ENCODE measurements around the gene GLB1L. TPM values are rescaled to one million over a fixed set of nuclear protein-coding genes. Genes with fewer than 3 reads are reported as not detected.

GLB1L gene
- total RNA-seq: 4.7 and 14.8 TPM in 2 replicates

DNA sequence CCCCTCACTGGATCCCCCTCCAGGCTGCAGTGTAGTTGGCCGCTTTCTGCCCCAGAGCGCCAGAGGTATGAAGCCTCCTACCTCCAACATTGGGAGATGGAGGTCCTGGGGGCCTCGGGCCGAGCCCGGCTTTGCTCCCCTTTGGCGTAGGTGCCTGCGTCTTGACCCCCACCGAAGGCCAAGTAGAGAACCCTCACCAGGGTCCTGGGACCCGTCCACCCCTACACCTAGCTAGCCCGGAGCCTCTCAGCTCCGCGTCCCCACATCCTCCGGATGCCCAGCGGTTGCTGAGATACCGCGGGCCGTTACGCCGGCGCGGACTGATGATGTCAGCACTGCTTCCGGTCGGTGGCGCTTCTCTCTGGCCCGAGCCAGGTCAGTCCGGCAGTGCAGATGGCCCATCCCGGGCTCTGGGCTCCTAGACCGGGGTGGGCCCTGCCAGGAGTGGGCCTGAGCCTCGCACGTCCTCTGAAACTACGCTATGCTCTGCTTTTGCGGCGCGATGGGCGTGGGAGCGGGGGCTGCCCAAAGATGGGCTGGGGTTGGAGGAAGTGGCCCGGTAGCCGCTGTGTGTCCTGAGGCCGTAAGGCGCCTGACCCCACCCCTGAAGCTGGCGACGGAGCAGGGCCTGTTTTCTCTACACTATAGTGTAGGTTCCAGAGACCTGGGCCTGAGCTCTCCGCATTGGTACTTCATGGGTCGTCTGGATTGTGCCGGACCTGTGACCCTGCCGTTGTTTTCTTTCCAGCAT is at the start of gene GLB1L, which contains the start of gene STK16:
TSS of gene GLB1L (minus strand) at position 297 of the 751 bp plus-strand sequence. CDS start 1,871 bp downstream, outside the sequence.
TSS of gene STK16 (plus strand) at position 332 of the 751 bp plus-strand sequence. CDS start 521 bp downstream, outside the sequence.

GRCh38 chr2:219279151-219279915 is 34.1 kb upstream of the GLB1L start, which contains the start of gene DNAJB2:
TSS of gene DNAJB2 (plus strand) at chr2:219279366. CDS start at chr2:219279834, 468 bp downstream.

DNA sequence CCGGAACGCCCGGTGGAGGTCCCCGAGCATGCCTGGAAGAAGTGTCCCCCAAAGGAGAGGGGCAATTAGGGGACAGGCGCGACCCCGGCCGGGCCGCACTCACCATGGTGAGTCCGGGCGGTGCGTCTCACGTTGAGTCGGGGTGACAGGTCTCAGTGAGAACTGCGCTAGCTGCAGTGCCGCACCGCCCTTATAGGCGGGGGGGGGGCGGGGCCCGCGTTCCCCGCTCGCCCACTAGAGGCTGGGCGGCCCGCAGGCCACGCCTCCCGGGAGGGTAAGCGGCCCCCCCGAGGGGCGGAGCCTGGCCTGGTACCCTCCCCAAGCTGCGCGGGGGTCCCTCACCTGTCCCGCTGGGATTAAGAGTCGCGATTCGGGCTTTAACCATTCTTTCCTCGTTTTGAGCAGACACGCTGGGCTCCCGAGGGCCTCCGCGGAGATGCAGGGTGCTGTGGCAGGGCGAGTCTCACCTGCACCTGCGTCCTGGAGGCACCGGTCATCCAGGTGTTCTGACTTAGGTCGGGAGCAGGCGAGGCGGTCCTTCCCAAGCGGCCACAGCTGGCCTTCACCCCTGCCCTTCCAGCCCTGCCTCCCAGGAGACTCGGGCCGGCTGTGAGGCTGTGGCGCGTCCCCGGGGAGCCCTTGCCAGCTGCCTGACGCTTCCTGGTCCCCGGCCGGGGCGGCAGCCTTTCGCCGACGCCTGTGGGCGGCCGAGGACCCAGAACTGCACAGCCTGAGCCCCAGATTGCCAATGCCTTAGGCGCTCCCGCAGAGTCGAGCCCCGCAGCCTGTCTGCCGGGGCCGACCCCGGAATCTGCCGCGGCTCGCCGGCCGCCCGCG is 8.7 kb upstream of the GLB1L start, which contains the start of gene TUBA4A:
TSS of gene TUBA4A (minus strand) at position 166 of the 837 bp plus-strand sequence. CDS start at position 106, 60 bp downstream.

DNA sequence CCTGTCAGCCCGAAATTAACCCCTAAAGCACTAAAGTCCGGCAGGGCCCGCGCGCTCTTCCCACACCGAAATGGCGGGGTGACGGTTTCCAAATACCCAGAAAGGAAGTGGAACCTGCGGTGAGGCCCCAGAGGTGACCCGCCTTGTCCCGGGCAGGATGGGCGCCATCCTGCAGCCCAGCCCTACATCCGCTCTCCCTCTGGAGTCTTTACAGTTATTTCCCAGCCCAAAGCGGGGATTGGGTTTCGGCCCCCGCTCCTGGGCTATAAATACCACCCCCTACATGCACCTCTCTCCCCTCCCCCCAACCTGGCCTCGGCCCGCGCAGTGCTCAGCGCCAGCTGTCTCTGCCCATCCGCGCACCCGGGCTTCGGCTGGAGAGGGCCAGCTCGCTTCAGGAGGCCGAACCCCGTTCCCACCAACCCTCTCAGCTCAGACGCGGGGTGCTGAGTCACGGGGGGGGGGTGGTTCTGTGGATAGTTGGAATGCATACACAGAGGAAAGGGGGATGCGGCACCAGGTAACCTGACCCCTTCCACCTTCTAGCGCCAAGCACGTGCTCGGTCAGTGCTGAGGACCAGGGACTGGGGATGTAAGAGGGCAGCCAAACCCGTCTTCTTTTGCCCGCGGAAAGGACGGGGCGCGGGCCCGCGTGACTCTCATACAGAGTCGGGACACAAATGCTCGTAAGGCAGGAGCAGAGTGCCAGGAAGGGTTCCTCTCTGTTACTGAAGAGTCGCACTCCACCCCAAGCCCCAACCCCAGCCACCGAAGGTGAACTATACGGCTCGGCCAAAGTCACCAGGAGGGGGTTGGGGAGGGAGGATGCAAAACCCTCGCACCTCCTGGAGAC is 7.9 kb upstream of the GLB1L start, which contains the start of gene TUBA4B:
TSS of gene TUBA4B (plus strand) at position 344 of the 853 bp plus-strand sequence. CDS start at position 509, 165 bp downstream.

DNA sequence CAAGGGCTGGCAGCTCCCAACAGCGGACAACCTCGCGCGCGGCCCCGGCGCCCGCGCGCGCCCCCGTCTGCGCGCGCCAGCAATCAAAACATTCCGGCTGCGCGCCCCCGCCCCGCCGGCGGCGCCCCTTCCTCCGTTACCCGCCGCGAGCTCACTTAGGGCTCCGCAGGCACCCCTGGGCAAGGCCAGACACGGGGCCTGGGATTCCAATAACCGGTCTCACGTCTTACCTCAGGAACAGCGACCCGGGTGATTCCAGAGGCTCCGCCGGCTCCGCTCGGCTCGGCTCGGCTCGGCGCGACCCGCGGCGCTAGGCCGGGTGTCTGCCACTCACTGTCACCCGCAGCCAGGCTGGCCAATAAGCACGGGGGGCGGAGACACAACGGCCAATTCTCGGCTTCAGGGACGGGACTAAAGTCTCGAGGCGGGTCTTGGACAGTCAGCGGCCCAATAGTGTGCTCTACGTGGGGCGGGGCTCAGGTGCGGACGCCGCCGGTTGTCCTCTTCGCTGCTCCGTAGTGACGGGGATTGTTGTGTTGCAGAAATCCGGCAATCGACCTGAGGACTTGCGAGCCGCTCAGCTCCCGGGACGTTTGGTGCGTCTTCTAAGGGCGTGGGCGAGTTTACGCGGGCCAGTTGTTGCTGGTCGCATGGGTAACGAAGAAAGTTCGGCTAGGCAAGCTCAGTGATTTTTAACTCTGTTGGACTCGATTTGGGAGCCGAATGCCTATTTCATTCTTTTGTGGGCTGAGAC is 15.8 kb downstream of the GLB1L start, which contains the start of the genes ANKZF1 and ATG9A:
TSS of gene ANKZF1 (plus strand) at position 502 of the 754 bp plus-strand sequence. CDS start 452 bp downstream, outside the sequence.
TSS of gene ATG9A (minus strand) at position 332 of the 754 bp plus-strand sequence. CDS start 1,612 bp downstream, outside the sequence.

DNA sequence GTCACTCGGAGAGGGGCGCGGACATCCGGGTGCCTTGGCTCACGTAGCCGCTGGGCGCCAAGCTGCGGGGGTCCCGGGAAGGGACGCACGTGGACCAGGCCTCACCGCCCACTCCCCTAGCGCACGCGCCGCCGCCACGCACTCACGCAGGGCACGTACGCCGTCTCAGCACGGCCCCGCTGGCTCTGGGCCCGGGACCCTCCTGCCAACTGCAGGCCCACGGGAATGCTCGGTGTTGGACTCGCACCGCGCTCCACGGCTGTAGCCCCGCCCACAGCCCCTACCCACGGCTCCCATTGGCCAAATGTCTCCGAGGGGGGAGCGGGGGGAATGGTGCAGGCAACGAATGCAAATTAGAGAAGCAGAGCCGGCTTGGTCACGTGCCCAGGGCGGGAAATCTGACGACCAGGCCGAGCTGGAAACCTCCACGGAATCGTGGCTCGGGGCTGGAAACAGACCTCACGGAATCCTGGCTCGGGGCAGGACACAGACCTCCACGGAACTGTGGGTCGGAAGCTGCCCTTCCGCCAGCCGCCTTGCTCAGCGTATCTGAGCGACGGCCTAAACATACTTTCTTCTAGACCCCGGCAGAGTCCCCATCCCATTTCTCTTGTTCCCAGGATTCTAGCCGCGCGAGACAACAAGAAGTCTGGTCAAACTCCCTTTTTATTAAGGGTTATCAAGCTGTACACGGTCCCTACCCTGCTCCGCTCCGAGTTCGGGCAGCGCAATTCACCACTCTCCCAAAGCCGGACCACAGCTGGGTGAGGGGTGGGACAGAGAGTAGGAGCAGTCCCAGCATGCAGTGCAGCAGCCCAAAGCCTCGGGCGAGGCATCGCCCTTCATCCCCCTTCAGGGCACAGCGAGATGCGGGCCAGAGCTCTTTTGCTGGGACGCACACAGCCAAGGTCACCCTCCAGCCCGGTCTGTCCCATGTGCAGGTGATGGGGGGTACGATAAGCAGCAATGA is 26.2 kb downstream of the GLB1L start, which contains the start of gene ABCB6:
TSS of gene ABCB6 (minus strand) at position 227 of the 970 bp plus-strand sequence. CDS start 285 bp downstream, outside the sequence.

DNA sequence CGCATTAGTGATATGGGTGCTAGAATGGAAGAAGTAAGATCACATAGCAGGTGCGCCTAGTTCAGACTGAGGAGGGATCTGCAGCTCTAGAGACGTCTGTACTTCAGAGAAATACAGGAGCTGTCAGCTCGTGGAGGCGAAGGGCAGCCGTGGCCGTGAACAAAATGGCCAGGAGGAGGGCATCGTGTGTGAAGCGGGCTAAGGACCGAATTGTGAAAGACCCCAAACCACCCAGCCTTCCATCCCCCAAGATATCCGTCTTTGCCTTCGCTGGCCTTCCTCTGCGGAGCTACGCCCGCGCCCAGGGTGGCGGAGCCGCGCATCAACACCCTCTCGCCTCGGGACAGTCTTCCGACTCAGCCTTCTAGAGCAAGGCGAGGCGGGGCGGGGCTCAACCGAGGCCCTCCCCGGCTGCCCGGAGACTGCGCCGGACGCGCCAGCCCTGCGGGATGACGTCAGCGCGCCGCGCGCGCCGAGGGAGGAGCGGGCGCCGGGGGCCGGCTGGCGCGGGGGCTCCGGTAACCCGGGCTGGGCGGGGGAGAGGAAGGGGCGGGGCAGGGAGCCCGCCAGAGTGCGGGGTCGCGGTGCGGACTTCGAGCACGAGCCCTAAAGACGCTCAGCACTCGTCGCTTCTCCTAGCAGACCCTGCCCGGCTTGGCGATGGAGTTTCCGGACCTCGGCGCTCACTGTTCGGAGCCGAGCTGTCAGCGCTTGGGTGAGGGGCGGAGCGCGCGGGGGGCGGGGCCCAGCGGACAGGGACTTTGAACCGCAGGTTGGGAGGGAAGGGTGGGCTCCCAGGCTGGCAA is 38.7 kb downstream of the GLB1L start, which contains the start of gene ZFAND2B:
TSS of gene ZFAND2B (plus strand) at position 455 of the 806 bp plus-strand sequence. CDS start at position 661, 206 bp downstream.

Other genes with a start within 250 kb of the GLB1L start
- gene CFAP65, start 203.9 kb downstream of the GLB1L start, total RNA-seq: not detected in 2 replicates
- gene IHH, start 184.5 kb downstream of the GLB1L start, total RNA-seq: under 0.01 TPM in 1 of 2 replicates, not detected in the other
- gene NHEJ1, start 84.6 kb downstream of the GLB1L start, total RNA-seq: 13.5 and 21.2 TPM in 2 replicates
- 0.16 TPM in 1 of 2 replicates, not detected in the other for gene SLC23A3, start 75.4 kb downstream of the GLB1L start, total RNA-seq
- gene CNPPD1, start 68.5 kb downstream of the GLB1L start, total RNA-seq: 16.1 and 32.9 TPM in 2 replicates
- 49.9 and 67.9 TPM in 2 replicates for gene RETREG2, start 67.2 kb downstream of the GLB1L start, total RNA-seq
- gene ZFAND2B, start 38.7 kb downstream of the GLB1L start, total RNA-seq: 17.0 and 32.6 TPM in 2 replicates
- gene ABCB6, start 26.5 kb downstream of the GLB1L start, total RNA-seq: 39.9 and 46.0 TPM in 2 replicates
- 57.6 and 109 TPM in 2 replicates for gene ATG9A, start 15.8 kb downstream of the GLB1L start, total RNA-seq
- 45.8 and 58.7 TPM in 2 replicates for gene ANKZF1, start 15.6 kb downstream of the GLB1L start, total RNA-seq
- 11.2 and 17.3 TPM in 2 replicates for gene STK16, start within 50 bp of the GLB1L start, total RNA-seq
- not detected in 2 replicates for gene TUBA4B, start 7.8 kb upstream of the GLB1L start, total RNA-seq
- gene TUBA4A, start 8.5 kb upstream of the GLB1L start, total RNA-seq: 16.4 and 39.2 TPM in 2 replicates
- 32.9 and 35.3 TPM in 2 replicates for gene DNAJB2, start 33.9 kb upstream of the GLB1L start, total RNA-seq
- 0.36 and 1.9 TPM in 2 replicates for gene PTPRN, start 64.0 kb upstream of the GLB1L start, total RNA-seq
- gene RESP18, start 87.3 kb upstream of the GLB1L start, total RNA-seq: not detected in 2 replicates
- 78.3 and 89.3 TPM in 2 replicates for gene DNPEP, start 142.5 kb upstream of the GLB1L start, total RNA-seq
- 0.32 TPM in 1 of 2 replicates, not detected in the other for gene DES, start 172.9 kb upstream of the GLB1L start, total RNA-seq
- gene SPEG, start 189.4 kb upstream of the GLB1L start, total RNA-seq: 5.2 and 6.8 TPM in 2 replicates